WI38 (cell line): ENCODE results near the gene GNAS-AS1.

Experiments
- H3K4me3 ChIP-seq: 2 replicates; pipeline ENCODE4 v1.5.1; 2011; ENCODE audit warnings: low read depth, mild to moderate bottlenecking, control low read depth, low read length
- CTCF ChIP-seq: IDR thresholded peaks from 2 replicates; pipeline ENCODE4 v1.5.1; 2012; ENCODE audit warnings: low read depth, mild to moderate bottlenecking, control low read depth, low read length

Gene GNAS-AS1

GRCh38 chr20:58868795-58869194 lies 18.1 kb upstream of the GNAS-AS1 start:
- no peak overlapping the region for H3K4me3 ChIP-seq
- TF ChIP-seq CTCF = no peak

GRCh38 chr20:58867211-58867610 lies 16.5 kb upstream of the GNAS-AS1 start:
- H3K4me3 ChIP-seq = no peak overlapping the region
- no peak for TF ChIP-seq CTCF

- no peak for TF ChIP-seq CTCF
- no peak overlapping the region for H3K4me3 ChIP-seq
Observed at GRCh38 chr20:58865843-58866242, 15.1 kb upstream of the GNAS-AS1 start.

GRCh38 chr20:58864346-58864745 lies 13.6 kb upstream of the GNAS-AS1 start:
- no peak for TF ChIP-seq CTCF
- no peak overlapping the region for H3K4me3 ChIP-seq

- no peak for TF ChIP-seq CTCF
- H3K4me3 ChIP-seq = no peak overlapping the region
Observed at GRCh38 chr20:58863044-58863790, 12.5 kb upstream of the GNAS-AS1 start.

GRCh38 chr20:58855506-58856389 lies 5.0 kb upstream of the GNAS-AS1 start:
- H3K4me3 ChIP-seq = no peak overlapping the region
- no peak for TF ChIP-seq CTCF
